Subcutaneous abdominal adipose tissue (tissue), 5 donors: Measurements from ENCODE around the gene YWHAG.

Source experiments
- H3K27ac ChIP-seq: one replicate; pipeline ENCODE4 v1.7.0; 2013; ENCODE audit warnings: low read depth, mild to moderate bottlenecking, inconsistent platforms, low read length, moderate library complexity
- H3K27me3 ChIP-seq, 5 donors: one replicate each; pipeline ENCODE4 v1.7.0; 2013; ENCODE audit warnings: low read length in 5 of 5, inconsistent platforms in 1 of 5; ENCODE audit not compliant: control insufficient read depth in 5 of 5, insufficient read depth in 4 of 5
- H3K36me3 ChIP-seq, 5 donors: one replicate each; pipeline ENCODE4 v1.7.0; 2013; ENCODE audit warnings: low read length in 5 of 5; ENCODE audit not compliant: control insufficient read depth in 5 of 5, insufficient read depth in 5 of 5
- H3K4me1 ChIP-seq, 5 donors: one replicate each; pipeline ENCODE4 v1.7.0; 2013; ENCODE audit warnings: low read length in 5 of 5, mild to moderate bottlenecking in 3 of 5, moderate library complexity in 1 of 5; ENCODE audit not compliant: control insufficient read depth in 5 of 5, insufficient read depth in 5 of 5
- H3K4me3 ChIP-seq, 5 donors: one replicate each; pipeline ENCODE4 v1.7.0; 2013; ENCODE audit warnings: low read length in 5 of 5, low read depth in 1 of 5
- H3K9ac ChIP-seq, 5 donors: one replicate each; pipeline ENCODE4 v1.7.0; 2013; ENCODE audit warnings: low read length in 5 of 5, mild to moderate bottlenecking in 4 of 5, moderate library complexity in 3 of 5
- H3K9me3 ChIP-seq, 5 donors: one replicate each; pipeline ENCODE4 v1.7.0; 2013; ENCODE audit warnings: low read length in 5 of 5; ENCODE audit not compliant: control insufficient read depth in 5 of 5
- donor health status: healthy.
- donor health status: healthy.
- donor health status: healthy.
- donor health status: healthy.
- donor health status: healthy.

YWHAG gene

DNA sequence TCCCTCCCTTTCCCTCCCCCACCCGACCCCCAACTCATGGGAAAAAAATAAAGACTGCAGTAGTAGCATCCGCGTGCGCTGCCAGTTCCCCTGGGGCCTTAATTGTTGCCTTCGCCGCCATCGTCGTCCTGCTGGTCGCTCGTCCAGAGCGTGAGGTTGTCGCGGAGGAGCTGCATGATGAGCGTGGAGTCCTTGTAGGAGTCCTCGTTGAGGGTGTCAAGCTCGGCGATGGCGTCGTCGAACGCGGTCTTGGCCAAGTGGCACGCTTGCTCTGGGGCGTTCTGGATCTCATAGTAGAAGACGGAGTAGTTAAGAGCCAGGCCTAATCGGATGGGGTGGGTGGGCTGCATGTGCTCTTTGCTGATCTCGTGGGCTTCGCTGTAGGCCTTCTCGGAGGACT lies 29.3 kb downstream of the YWHAG start:
- peaks cover 13 to 74% (median 61%) of the 10 kb centered on the region in 5 donors for H3K4me1 ChIP-seq
- H3K36me3 ChIP-seq: peaks cover 12 to 61% (median 44%) of the 10 kb centered on the region in 5 donors
- no peaks in the 10 kb centered on the region for H3K9me3 ChIP-seq
- no peaks in the 10 kb centered on the region for H3K27me3 ChIP-seq
- H3K4me3 ChIP-seq: no peak overlapping the region
- peak overlapping the region; percentile 86 for H3K27ac ChIP-seq
- H3K9ac ChIP-seq: no peak overlapping the region

GRCh38 chr7:76328389-76328788 lies 30.4 kb downstream of the YWHAG start:
- H3K4me1 ChIP-seq: peaks cover 5 to 72% (median 56%) of the 10 kb centered on the region in 5 donors
- H3K27ac ChIP-seq: peak overlapping the region; percentile 86

GRCh38 chr7:76327610-76328009 lies 31.2 kb downstream of the YWHAG start:
- no peak overlapping the region for H3K9ac ChIP-seq
- H3K27ac ChIP-seq: peak overlapping the region; percentile 86
- H3K36me3 ChIP-seq: peaks cover 12 to 70% (median 46%) of the 10 kb centered on the region in 5 donors
- H3K4me3 ChIP-seq: no peak overlapping the region
- no peaks in the 10 kb centered on the region for H3K9me3 ChIP-seq
- peaks cover 0 to 72% (median 55%) of the 10 kb centered on the region in 5 donors for H3K4me1 ChIP-seq
- H3K27me3 ChIP-seq: no peaks in the 10 kb centered on the region

More at GRCh38 chr7:76328389-76328788, 30.4 kb downstream of the YWHAG start:
- peaks cover 12 to 70% (median 44%) of the 10 kb centered on the region in 5 donors for H3K36me3 ChIP-seq
- H3K9ac ChIP-seq: no peak overlapping the region
- no peaks in the 10 kb centered on the region for H3K27me3 ChIP-seq
- H3K9me3 ChIP-seq: no peaks in the 10 kb centered on the region
- no peak overlapping the region for H3K4me3 ChIP-seq

DNA sequence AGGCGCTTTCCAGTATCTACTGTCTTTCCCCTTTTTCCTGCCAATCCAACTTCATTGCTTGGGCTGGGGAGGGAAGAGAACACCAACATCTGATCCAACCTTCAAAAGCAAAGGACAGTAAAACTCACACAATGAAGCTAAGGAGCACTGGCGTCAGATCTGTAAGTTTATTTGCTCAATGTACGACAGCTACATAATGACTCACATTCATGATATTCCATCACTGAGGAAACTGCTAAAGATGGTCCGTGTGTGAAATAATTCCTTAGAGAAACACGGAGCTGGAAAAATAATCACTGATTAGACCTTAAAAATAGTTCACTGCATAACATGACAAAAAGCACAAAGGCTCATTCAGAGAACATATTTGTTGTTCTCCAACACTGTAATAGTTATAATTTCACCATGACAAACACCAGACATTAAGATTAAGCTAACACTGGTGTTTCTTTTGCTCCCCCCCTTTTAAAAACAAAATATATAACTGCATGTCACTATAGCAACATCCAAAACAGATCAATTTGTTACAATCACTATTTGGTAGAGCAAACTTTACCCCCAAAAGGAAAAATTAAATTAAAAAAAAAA lies 32.1 kb downstream of the YWHAG start:
- Histone ChIP-seq H3K36me3 (peaks cover 12 to 71% (median 44%) of the 10 kb centered on the region in 5 donors), H3K4me1 (peaks cover 0 to 72% (median 53%) of the 10 kb centered on the region in 5 donors), H3K27ac (peak overlapping the region; percentile 86), H3K4me3 (no peak overlapping the region), H3K9ac (peak overlapping the region in 1 of 5 donors; percentile 49), H3K27me3 (no peaks in the 10 kb centered on the region), H3K9me3 (no peaks in the 10 kb centered on the region)

DNA sequence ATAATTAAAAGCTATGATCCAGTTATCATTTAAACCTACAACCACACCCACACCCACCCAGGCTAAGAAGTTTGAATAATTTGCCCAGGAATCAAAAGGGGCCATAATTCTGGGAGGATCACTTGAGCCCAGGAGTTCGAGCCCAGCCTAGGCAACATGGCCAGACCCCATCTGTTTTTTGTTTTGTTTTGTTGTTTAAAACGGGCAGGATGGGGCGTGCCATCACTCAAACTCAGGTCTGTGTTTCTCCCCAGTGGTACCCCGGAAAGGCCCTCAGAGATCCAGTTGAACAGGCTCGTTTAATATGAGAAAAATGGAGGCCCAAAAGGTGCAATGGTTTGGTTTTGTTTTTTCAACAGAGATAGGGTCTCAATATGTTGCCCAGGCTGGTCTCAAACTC lies 33.0 kb downstream of the YWHAG start:
- Histone ChIP-seq H3K4me1 (peaks cover 0 to 63% (median 47%) of the 10 kb centered on the region in 5 donors), H3K36me3 (peaks cover 12 to 70% (median 44%) of the 10 kb centered on the region in 5 donors), H3K9me3 (no peaks in the 10 kb centered on the region), H3K27me3 (no peaks in the 10 kb centered on the region), H3K4me3 (no peak overlapping the region), H3K27ac (peak overlapping the region; percentile 86), H3K9ac (peak overlapping the region in 1 of 5 donors; percentile 22)

DNA sequence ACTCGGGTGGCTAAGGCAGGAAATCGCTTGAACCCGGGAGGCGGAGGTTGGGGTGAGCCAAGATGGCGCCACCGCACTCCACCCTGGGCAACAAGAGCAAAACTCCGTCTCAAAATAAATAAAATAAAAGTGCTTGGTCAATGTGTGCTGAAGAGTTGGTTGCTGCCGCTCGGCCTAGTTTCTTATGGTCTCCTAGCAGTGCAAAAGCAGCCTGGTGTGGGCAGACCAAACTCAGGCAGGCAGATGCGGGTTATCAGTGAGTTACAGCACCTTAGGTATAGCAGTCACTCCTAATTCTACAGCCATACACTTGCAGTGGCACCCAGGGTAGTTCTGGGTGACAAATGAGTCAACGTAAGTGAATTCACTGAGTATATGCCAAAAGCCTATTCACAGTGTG lies 33.7 kb downstream of the YWHAG start:
- no peak overlapping the region for H3K4me3 ChIP-seq
- H3K9me3 ChIP-seq: no peaks in the 10 kb centered on the region
- H3K27me3 ChIP-seq: no peaks in the 10 kb centered on the region
- H3K36me3 ChIP-seq: peaks cover 12 to 64% (median 40%) of the 10 kb centered on the region in 5 donors
- H3K9ac ChIP-seq: peak overlapping the region in 1 of 5 donors; percentile 5
- H3K27ac ChIP-seq: peak overlapping the region; percentile 86
- H3K4me1 ChIP-seq: peaks cover 0 to 58% (median 46%) of the 10 kb centered on the region in 5 donors

- Histone ChIP-seq H3K4me3 (peak overlapping the region; percentile 38 to 83 (median 75)), H3K4me1 (peaks cover 2 to 57% (median 50%) of the 10 kb centered on the region in 5 donors), H3K36me3 (peaks cover 0 to 14% (median 6%) of the 10 kb centered on the region in 5 donors), H3K9ac (peak overlapping the region; percentile 17 to 85 (median 80)), H3K27me3 (no peaks in the 10 kb centered on the region), H3K9me3 (no peaks in the 10 kb centered on the region), H3K27ac (peak overlapping the region; percentile 91)
These were observed 40.1 kb downstream of the YWHAG start for GRCh38 chr7:76318488-76319353.

DNA sequence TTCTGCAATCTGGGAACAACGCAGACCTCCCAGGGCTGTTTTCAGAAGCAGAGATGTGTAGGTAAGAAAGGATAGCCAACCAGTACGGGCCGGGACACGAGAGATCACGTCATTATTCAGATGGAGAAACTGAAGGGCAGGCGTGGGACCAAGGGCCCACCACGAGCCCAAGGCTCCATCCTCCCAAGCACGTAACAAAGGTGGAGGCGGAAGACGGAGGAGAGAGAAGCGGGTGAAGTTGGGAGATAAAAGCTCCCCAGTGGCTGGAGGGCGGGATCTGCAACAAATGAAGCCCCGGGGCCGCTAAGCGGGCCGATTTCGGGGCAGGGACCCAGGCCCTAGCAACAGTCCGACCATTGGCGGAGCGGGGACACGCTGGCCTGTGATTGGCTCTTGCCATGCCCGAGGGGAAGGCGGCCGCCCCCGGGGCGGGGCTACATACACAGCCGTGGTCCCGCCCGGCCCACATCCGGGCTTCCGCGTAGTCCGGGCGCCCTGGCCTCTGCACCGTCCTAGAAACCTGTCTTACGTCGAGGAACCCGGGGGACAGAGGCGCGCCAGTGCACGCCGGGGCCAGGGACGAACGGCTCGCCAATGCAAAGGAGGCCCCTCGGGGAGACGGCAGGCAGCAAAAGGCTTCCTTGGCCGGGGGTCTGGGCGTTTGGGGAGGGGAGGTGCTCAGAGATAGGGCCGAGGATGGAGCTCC lies 40.9 kb downstream of the YWHAG start:
- peak overlapping the region; percentile 70 to 83 (median 76) for H3K4me3 ChIP-seq
- H3K9me3 ChIP-seq: no peaks in the 10 kb centered on the region
- peak overlapping the region; percentile 63 to 85 (median 80) for H3K9ac ChIP-seq
- H3K36me3 ChIP-seq: peaks cover 0 to 11% (median 6%) of the 10 kb centered on the region in 5 donors
- H3K4me1 ChIP-seq: peaks cover 2 to 49% (median 42%) of the 10 kb centered on the region in 5 donors
- peak overlapping the region; percentile 91 for H3K27ac ChIP-seq
- no peaks in the 10 kb centered on the region for H3K27me3 ChIP-seq

DNA sequence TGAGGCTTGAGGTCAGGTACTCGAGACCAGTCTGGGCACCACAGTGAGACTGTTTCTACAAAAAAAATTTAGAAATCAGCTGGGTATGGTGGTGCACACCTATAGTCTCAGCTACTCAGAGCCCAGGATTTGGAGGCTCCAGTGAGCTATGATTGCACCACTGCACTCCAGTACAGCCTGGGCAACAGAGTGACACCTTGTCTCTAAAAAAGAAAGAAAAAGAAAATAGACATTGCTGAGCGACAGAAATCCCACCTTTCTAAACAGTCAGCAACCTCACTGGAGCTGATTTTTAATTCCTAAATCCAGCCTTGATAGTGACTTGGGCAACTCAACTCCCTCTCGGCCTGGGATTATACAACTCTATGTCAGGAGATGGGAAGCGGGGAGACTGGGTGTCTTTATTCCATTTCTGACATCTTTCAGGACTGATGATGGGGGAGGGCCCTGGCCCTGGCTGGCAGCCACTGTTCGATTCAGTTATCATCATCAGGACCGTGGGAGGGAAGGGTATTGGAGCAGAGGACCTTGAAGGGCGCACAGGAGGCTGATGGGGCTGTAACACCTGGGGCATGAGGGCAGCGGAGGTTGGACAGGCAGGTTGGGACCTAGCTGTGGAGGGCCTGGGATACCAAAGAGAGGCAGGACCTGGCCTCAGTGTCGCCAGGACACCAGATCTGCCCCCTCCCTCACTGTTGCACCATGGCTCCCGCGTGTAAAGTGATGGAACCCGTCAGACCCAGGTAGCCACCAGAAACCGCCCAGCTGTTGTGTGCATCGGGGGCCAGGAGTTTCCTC lies 41.6 kb downstream of the YWHAG start:
- Histone ChIP-seq H3K9ac (peak overlapping the region in 4 of 5 donors; percentile 63 to 85 (median 79)), H3K27me3 (no peaks in the 10 kb centered on the region), H3K4me1 (peaks cover 2 to 42% (median 39%) of the 10 kb centered on the region in 5 donors), H3K27ac (peak overlapping the region; percentile 91), H3K9me3 (no peaks in the 10 kb centered on the region), H3K36me3 (peaks cover 0 to 9% (median 6%) of the 10 kb centered on the region in 5 donors), H3K4me3 (peak overlapping the region; percentile 57 to 83 (median 76))
